Tibial artery (tissue), 4 donors: Measurements from ENCODE around the gene PLEKHG3.

Experiments
- DNase-seq, 2 donors: peaks; one replicate each; pipeline ENCODE4 v3.0.0-alpha.2; 2019
- H3K27ac ChIP-seq, 2 donors: fragments of 200-600 bp; sonication (generic) in 1 of 2; 1 replicate in 1 of 2; 2 replicates in 1 of 2; pipeline ENCODE4 v1.5.1; 2018 to 2019; ENCODE audit warnings: mild to moderate bottlenecking in 1 of 2
- H3K27me3 ChIP-seq, 2 donors: fragments of 200-600 bp; sonication (generic) in 1 of 2; one replicate each; pipeline versions ENCODE4 v1.5.1 to v1.6.0; 2016 to 2019
- H3K36me3 ChIP-seq, 3 donors: fragments of 200-600 bp; sonication (generic) in 2 of 3; one replicate each; pipeline ENCODE4 v1.5.1; 2016 to 2019; ENCODE audit warnings: mild to moderate bottlenecking in 2 of 3
- H3K4me1 ChIP-seq, 4 donors: fragments of 200-600 bp; sonication (generic) in 2 of 4; 1 replicate in 3 of 4; 2 replicates in 1 of 4; pipeline ENCODE4 v1.5.1; 2016 to 2019
- H3K4me3 ChIP-seq, 2 donors: fragments of 200-600 bp; sonication (generic) in 1 of 2; 1 replicate in 1 of 2; 2 replicates in 1 of 2; pipeline ENCODE4 v1.5.1; 2018 to 2019; ENCODE audit warnings: mild to moderate bottlenecking in 2 of 2
- H3K9me3 ChIP-seq, 3 donors: fragments of 200-600 bp; sonication (generic) in 1 of 3; one replicate each; pipeline ENCODE4 v1.5.1; 2016 to 2019
- CTCF ChIP-seq, 2 experiments: fragments of 200-600 bp in 1 of 2; fragments of 450-650 bp in 1 of 2; IDR thresholded peaks; one replicate each; pipeline ENCODE4 v1.5.1; 2017 to 2019; ENCODE audit warnings: antibody characterized with exemption in 2 of 2, mild to moderate bottlenecking in 1 of 2, moderate library complexity in 1 of 2
- intact Hi-C: fragments of 100-400 bp; cut with DNase I; formaldehyde crosslinking; loops from one replicate; pipeline ENCODE4 v1.15.0; 2023; ENCODE audit warnings: low total_unique reads

Gene PLEKHG3

GRCh38 chr14:64705381-64706118 is 1.3 kb downstream of the PLEKHG3 start:
- H3K36me3 ChIP-seq = no peaks in the 10 kb centered on the region
- peak overlapping the region; percentile 95 for H3K27ac ChIP-seq
- peaks cover 0 to 65% (median 50%) of the 10 kb centered on the region in 4 donors for H3K4me1 ChIP-seq
- no peak for TF ChIP-seq CTCF (IDR thresholded peaks at IDR 0.05)
- intact Hi-C loops = no loop called here
- H3K27me3 ChIP-seq = no peaks in the 10 kb centered on the region
- DNase-seq = peak; percentile 66 to 83
- H3K4me3 ChIP-seq = peak overlapping the region; percentile 85 to 88
- H3K9me3 ChIP-seq = no peaks in the 10 kb centered on the region

- H3K4me3 ChIP-seq = peak overlapping the region; percentile 85 to 88
- H3K27me3 ChIP-seq = no peaks in the 10 kb centered on the region
- peak in 1 of 2 donors; percentile 16 for DNase-seq
- no peak for TF ChIP-seq CTCF (IDR thresholded peaks at IDR 0.05)
- peaks cover 0 to 72% (median 55%) of the 10 kb centered on the region in 4 donors for H3K4me1 ChIP-seq
- no peaks in the 10 kb centered on the region for H3K9me3 ChIP-seq
- intact Hi-C loops = no loop called here
- peak overlapping the region; percentile 95 for H3K27ac ChIP-seq
- no peaks in the 10 kb centered on the region for H3K36me3 ChIP-seq
Measured at GRCh38 chr14:64706119-64706592, 1.9 kb downstream of the PLEKHG3 start.

- no peak for TF ChIP-seq CTCF (IDR thresholded peaks at IDR 0.05)
- Histone ChIP-seq H3K4me1 (peaks cover 0 to 77% (median 58%) of the 10 kb centered on the region in 4 donors), H3K27ac (peak overlapping the region; percentile 95), H3K4me3 (peak overlapping the region; percentile 85 to 88), H3K27me3 (no peaks in the 10 kb centered on the region), H3K36me3 (no peaks in the 10 kb centered on the region), H3K9me3 (no peaks in the 10 kb centered on the region)
- peak; percentile 17 to 77 for DNase-seq
- intact Hi-C loops = no loop called here
Measured at GRCh38 chr14:64706593-64707193, 2.5 kb downstream of the PLEKHG3 start.

GRCh38 chr14:64707661-64708060 is 3.4 kb downstream of the PLEKHG3 start:
- Histone ChIP-seq H3K27me3 (no peaks in the 10 kb centered on the region), H3K4me3 (peak overlapping the region; percentile 85 to 88), H3K36me3 (no peaks in the 10 kb centered on the region), H3K9me3 (no peaks in the 10 kb centered on the region), H3K4me1 (peaks cover 0 to 82% (median 57%) of the 10 kb centered on the region in 4 donors), H3K27ac (peak overlapping the region; percentile 95)
- no peak for TF ChIP-seq CTCF (IDR thresholded peaks at IDR 0.05)
- intact Hi-C loops = no loop called here
- DNase-seq = peak; percentile 17 to 50

- Histone ChIP-seq H3K4me1 (peaks cover 0 to 77% (median 51%) of the 10 kb centered on the region in 4 donors), H3K27ac (peak overlapping the region; percentile 95), H3K36me3 (no peaks in the 10 kb centered on the region), H3K27me3 (no peaks in the 10 kb centered on the region), H3K9me3 (no peaks in the 10 kb centered on the region), H3K4me3 (peak overlapping the region; percentile 85 to 88)
- no peak for TF ChIP-seq CTCF (IDR thresholded peaks at IDR 0.05)
- intact Hi-C loops = no loop called here
- peak; percentile 59 to 73 for DNase-seq
Measured at GRCh38 chr14:64708148-64709004, 4.2 kb downstream of the PLEKHG3 start.
